ENCODE results near the gene ATP6V0A4.
A peak's percentile ranks its signal among the peaks of the same experiment; 100 is the strongest.
"Not testable (repeated sequence)": the region's sequence is repeated elsewhere in the genome, so short reads cannot be mapped to it uniquely, and the experiment has no call there.

Gene ATP6V0A4

DNA sequence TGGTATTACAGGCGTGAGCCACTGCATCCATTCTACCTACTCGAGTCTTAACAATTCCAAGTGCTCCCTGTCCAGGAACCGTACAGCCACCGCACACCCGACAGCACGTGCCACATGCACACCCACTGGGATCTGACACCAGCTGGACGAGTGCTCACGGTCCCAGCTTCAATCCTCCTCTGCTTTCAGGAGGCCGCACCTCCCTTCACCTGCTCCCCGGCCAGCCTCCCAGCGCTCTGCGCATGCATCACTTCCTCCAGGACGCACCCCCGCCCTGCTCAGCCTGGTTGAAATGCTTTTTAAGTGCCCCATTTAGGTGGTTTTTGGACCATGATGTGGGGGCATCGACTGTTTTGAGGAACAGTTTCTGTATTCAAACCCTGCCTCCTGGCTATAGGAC, 47.5 kb downstream of the ATP6V0A4 start:
- DNase-seq (ENCODE audit: low read depth): no peak

DNA sequence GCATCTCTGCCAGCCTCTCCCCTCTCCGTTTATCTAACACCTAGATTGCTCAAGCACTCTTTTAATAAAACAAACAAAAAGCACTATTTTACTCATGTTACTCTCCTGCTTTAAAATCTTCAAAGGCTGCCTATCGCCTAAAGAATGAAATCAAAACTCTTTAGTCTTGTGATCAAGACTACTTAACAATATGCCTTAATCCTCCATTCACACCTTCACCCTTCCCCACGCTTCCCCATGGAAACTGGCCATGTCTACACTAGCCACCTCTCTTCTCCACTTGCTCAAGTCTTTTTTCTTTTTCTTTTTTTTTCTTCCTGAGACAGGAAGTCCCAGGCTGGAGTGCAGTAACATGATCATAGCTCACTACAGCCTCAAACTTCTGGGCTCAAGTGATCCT, 48.0 kb downstream of the ATP6V0A4 start:
- no peak for DNase-seq (ENCODE audit: low read depth)

GRCh38 chr7:138748666-138749065, 49.3 kb downstream of the ATP6V0A4 start:
- DNase-seq (ENCODE audit: low read depth): no peak

- no peak for DNase-seq (ENCODE audit: low read depth)
Observed at GRCh38 chr7:138746073-138746472, 51.9 kb downstream of the ATP6V0A4 start.

DNA sequence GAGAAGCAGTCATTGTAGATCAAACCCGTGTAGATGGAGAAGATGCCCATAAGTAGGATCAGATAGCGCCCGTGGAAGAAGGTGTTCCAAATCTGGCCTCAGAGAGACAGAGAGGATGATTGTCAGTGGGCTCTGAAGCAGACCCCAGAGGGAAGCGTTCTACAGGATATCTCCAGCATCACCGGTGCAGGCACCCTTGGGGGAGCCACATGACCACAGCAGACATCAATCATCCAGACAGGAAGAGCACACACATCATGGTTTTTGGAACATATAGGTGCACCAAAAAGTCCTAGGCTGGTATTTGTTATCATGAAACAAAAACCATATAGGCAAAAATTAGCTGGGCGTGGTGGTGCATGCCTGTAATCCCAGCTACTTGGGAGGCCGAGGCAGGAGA, 52.8 kb downstream of the ATP6V0A4 start:
- no peak for DNase-seq (ENCODE audit: low read depth)

GRCh38 chr7:138741453-138741735, 56.6 kb downstream of the ATP6V0A4 start:
- DNase-seq (ENCODE audit: low read depth): no peak

DNA sequence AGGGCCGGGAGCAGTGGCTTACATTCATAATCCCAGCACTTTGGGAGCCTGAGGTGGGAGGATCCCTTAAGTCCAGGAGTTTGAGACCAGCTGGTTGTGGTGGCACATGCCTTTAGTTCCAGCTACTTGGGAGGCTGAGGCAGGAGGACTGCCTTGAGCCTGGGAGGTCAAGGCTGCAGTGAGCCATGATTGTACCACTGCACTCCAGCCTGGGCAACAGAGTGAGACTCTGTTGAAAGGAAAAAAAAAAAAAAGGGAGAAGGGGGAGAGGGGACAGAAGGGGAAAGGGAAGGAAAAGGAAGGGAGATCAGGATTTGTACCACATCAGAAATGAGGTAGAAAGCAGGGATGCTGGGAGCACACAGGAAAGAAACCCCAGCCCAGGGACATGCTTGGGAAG, 58.1 kb downstream of the ATP6V0A4 start:
- no peak for DNase-seq (ENCODE audit: low read depth)

- peak; percentile 84 for DNase-seq (ENCODE audit: low read depth)
Observed at GRCh38 chr7:138738551-138739335, 59.3 kb downstream of the ATP6V0A4 start.

DNA sequence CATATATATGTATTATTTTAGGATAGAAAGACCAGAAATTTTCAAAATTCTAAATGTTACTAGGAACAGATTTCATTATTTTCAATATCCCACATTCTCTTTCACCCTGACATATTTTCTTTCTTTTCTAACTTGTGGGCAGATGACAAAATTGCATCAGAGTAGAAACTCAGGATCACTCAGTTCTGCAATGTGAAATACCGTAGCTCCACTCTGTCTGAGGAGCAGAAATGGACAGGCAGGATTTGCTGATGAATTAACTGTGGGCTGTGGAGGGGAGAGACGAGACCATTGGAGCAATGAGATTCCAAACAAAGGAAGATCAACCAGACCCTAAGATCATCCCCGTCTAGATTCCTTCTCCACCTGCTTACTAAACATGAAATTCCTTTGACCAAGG, 59.9 kb downstream of the ATP6V0A4 start:
- DNase-seq (ENCODE audit: low read depth): no peak

- no peak for DNase-seq (ENCODE audit: low read depth)
Observed at GRCh38 chr7:138735399-138735798, 62.6 kb downstream of the ATP6V0A4 start.

DNA sequence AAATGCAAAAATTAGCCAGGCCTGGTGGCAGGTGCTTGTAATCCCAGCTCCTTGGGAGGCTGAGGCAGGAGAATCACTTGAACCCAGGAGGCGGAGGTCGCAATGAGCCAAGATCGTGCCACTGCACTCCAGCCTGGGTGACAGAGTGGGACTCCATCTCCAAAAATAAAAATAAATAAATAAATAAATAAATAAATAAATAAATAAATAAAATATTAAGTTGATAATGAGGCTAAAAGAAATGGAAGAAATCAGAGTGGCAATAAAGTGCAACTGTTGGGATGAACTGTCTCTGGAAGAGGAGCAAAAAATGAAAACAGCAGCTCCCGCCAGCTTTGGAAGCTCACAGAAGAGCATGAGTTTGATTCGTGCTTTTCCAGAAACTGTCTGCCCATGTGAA, 66.3 kb downstream of the ATP6V0A4 start:
- not testable (repeated sequence) for DNase-seq (ENCODE audit: low read depth)

- DNase-seq (ENCODE audit: low read depth): no peak
Observed at GRCh38 chr7:138729444-138729843, 68.6 kb downstream of the ATP6V0A4 start.

DNA sequence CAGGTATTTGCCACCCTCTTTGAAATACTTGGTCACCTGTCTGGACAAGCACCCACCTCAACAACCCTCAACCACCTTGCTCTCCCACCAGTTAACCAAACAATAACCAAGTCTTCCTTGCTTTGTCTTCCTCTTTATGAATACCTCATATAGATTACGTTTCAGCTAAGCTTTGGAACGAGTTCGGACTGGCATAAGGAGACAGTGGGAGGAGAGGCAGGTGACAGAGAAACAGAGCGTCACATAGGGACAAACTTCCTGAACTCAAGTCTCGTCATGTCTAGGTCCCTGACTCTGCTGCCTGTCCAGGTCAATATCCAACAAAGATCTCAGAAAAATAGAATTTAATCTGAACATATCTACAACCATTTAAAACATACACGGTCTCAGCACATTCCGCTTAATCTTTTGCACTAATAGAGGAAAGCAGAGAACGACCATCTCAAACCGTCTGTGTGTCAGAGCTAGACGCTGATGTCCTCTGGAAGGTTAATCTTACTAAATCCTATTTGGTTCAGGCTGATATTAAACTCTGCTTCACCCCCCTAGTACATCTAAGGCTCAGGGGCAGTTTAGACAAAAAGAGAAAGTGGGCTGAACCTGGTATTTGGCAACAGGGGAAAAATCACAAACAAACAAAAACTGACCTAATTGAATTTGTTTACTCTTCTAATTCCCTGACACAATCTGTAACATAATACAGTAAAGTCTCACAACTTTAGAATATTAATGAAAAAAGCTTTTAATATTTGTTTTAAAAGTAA, 70.5 kb downstream of the ATP6V0A4 start:
- DNase-seq (ENCODE audit: low read depth): no peak

- DNase-seq (ENCODE audit: low read depth): no peak
Observed at GRCh38 chr7:138726288-138726687, 71.7 kb downstream of the ATP6V0A4 start.

DNA sequence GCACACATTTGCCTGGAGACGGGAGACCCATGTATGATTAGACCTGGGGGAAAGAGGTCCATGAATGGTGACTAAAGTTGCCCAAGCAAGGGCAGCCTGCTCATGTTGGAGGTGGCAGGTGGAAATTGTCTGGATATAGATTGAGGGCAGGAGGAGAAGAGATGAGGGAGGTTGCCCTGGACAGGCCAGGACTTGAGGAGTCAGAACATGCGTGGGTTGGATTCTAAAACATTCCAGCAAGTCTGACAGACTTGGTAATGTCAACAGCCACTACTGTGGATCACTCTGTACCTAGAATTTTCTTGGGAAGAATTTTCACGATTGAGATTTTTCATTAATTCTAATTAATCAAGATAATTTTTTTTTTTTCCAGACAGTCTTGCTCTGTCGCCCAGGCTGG, 77.7 kb downstream of the ATP6V0A4 start:
- no peak for DNase-seq (ENCODE audit: low read depth)

DNA sequence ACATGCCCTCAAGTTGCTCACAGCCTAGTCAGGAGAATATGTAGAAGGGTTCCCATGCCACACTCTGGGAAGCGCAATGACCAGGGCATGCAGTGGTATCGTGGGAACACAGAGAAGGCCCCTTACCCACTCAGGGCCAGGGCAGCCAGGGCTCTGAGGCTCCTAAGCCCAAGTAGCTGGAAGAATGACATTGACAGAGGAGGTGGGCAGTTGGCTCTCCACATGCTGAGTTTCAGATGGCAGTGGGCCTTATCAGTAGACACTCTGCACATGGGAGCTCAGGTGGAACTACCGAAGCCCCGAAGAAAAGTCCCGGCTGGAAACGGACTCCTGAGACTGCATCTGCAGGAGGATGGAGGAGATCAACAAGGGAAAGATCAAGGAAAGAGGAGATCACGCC, 81.1 kb downstream of the ATP6V0A4 start:
- DNase-seq (ENCODE audit: low read depth): no peak

DNA sequence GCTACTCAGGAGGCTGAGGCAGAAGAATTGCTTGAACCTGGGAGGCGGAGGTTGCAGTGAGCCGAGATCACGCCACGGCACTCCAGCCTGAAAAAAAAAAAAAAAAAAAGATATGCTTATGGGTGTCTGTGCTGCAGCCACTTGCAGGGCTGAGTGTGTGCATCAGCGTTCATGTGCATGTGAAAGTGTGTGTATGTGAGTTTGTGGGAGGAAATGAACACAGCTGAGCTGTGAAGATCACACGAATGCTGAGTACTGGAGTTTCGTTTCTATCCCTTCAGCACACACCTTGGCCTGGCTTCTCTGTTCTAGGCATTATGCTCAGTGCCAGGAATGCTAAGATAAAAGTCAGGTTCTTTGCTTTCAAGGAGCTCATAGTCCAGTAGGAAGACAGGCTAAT, 84.8 kb downstream of the ATP6V0A4 start:
- DNase-seq (ENCODE audit: low read depth): no peak

GRCh38 chr7:138712652-138713051, 85.3 kb downstream of the ATP6V0A4 start:
- DNase-seq (ENCODE audit: low read depth): no peak

DNA sequence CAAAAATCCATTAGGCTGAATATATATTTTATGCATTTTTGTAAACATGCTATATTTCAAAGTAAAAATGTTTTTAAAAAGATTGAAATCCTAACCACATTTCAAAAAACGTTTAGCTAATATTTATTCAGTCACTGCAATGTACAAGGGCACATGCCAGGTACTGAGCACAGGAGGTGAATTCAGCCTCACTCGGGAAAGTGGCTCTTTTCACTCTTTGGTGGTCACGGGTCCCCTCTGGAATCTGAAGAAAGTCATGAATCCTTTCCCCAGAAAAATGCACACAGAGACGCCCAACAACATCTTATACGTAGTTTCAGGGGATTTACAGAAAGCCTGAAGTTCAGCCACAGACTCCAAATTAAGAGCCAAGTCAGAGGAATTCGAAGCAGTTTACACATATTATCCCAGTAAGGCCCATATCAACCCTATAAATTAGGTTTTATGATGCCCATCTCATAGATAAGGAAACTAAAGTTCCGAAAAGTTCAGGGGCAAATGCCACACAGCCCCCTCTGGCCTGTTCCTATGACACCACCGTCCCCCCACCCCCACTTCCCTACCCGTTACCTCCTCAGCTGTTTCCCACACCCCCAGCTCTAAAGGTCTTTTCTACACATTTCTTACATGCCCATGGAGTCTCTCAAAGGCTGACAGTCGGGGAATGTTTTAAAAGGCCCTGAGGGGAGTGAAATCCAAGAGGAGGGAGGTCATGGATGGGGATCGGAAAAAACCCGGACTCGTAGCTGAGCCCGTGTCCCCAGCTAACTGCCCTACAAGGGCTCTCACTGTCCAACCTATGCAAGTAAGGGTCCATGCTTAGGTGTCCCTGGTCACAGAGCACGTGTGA, 87.2 kb downstream of the ATP6V0A4 start:
- DNase-seq (ENCODE audit: low read depth): no peak

DNA sequence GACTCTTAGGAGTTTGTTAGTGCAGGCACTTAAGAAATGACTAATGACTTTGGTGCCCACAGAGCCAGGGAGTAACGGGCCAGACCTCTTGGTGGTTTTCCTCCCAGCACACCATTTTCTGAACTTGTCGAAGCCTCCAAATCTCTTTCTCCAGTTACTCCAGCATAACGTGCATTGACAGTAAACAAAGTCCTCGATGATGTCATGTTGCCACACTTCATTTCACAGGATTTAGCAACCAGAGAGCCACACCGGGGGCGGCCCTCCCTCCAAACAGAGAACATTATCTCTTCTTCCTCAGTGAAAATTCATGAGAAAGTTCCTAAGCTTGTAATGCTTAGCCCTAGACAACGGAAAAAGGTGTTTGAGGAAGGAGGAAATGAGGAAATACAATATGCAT, 92.8 kb downstream of the ATP6V0A4 start:
- no peak for DNase-seq (ENCODE audit: low read depth)

DNA sequence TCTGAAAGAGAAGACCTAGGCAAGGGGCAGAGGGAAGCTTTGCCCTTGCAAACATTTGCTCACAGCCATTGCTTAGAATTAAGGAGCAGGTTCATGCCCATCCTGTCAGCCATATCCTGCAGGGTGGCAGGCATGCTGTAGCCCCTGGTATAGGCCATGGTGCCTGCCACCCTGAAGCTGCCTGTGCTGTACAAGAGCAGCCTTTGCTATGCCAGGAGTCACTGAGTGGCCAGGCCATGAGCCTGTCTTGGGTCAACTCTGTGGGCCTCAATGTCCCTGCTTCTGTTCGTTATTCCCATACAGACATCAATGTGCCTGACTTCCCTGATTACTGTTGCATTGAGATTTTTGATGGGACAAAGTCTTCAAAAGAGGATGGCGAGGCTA, 96.5 kb downstream of the ATP6V0A4 start:
- DNase-seq (ENCODE audit: low read depth): no peak

GRCh38 chr7:138700857-138701536, 97.0 kb downstream of the ATP6V0A4 start, which contains the start of gene SVOPL:
Gene SVOPL (minus strand): TSS chr7:138701362. CDS start chr7:138679045, 22,317 bp downstream.
- DNase-seq (ENCODE audit: low read depth): no peak
